NCI-H345 treated with DMSO at 0.1 percent for 48 hours (cell line): ENCODE results near the gene RIMS4.
"Not testable (repeated sequence)": the region's sequence is repeated elsewhere in the genome, so short reads cannot be mapped to it uniquely, and the experiment has no call there.

Source experiments
- DNase-seq: peaks from one replicate; lab custom pipeline; 2025; ENCODE audit not compliant: unreplicated experiment; lab: John Stamatoyannopoulos, UW

Gene RIMS4

GRCh38 chr20:44830995-44831394 is 20.6 kb upstream of the RIMS4 start:
- no peak for DNase-seq

- no peak for DNase-seq
Measured at GRCh38 chr20:44830523-44830922, 20.2 kb upstream of the RIMS4 start.

GRCh38 chr20:44829688-44830087 is 19.3 kb upstream of the RIMS4 start:
- no peak for DNase-seq

- DNase-seq: no peak
Measured at GRCh38 chr20:44828640-44829039, 18.3 kb upstream of the RIMS4 start.

GRCh38 chr20:44827401-44827800 is 17.1 kb upstream of the RIMS4 start:
- no peak for DNase-seq

GRCh38 chr20:44821576-44821975 is 11.2 kb upstream of the RIMS4 start:
- not testable (repeated sequence) for DNase-seq

GRCh38 chr20:44819936-44820335 is 9.6 kb upstream of the RIMS4 start:
- no peak for DNase-seq

GRCh38 chr20:44817143-44817910 is 7.0 kb upstream of the RIMS4 start:
- no peak for DNase-seq

- no peak for DNase-seq
Measured at GRCh38 chr20:44814937-44815336, 4.6 kb upstream of the RIMS4 start.

GRCh38 chr20:44811150-44811685 is 872 bp upstream of the RIMS4 start:
- DNase-seq: no peak

GRCh38 chr20:44810061-44810390 is 320 bp downstream of the RIMS4 start:
- DNase-seq: no peak

GRCh38 chr20:44809380-44810060 is 826 bp downstream of the RIMS4 start:
- DNase-seq: no peak

- no peak for DNase-seq
Measured at GRCh38 chr20:44807684-44808056, 2.7 kb downstream of the RIMS4 start.

GRCh38 chr20:44807051-44807683 is 3.2 kb downstream of the RIMS4 start:
- DNase-seq: no peak

GRCh38 chr20:44805979-44806620 is 4.2 kb downstream of the RIMS4 start:
- DNase-seq: no peak

- DNase-seq: no peak
Measured at GRCh38 chr20:44805335-44805978, 4.9 kb downstream of the RIMS4 start.

GRCh38 chr20:44803383-44803941 is 6.9 kb downstream of the RIMS4 start:
- no peak for DNase-seq

- no peak for DNase-seq
Measured at GRCh38 chr20:44802702-44803101, 7.6 kb downstream of the RIMS4 start.

- DNase-seq: no peak
Measured at GRCh38 chr20:44800391-44801046, 9.8 kb downstream of the RIMS4 start.

- no peak for DNase-seq
Measured at GRCh38 chr20:44799691-44800090, 10.7 kb downstream of the RIMS4 start.
